ENCODE measurements around the gene GFRA3. TPM values are rescaled to one million over a fixed set of nuclear protein-coding genes. Genes with fewer than 3 reads are reported as not detected.

The GFRA3 gene
- total RNA-seq, 3 donors from 2014 or later = not detected

GRCh38 chr5:138216799-138217198 is 57.6 kb downstream of the GFRA3 start:
- Histone ChIP-seq H3K9me3 (no peaks in the 10 kb centered on the region), H3K27ac (no peak overlapping the region), H3K36me3 (no peaks in the 10 kb centered on the region), H3K27me3 (no peaks in the 10 kb centered on the region), H3K4me3 (no peak overlapping the region), H3K4me1 (peaks cover 0 to 6% of the 10 kb centered on the region in 2 donors)
- intact Hi-C loops (cut with DNase I; ENCODE audit: low total_unique reads) = no loop called here
- TF ChIP-seq CTCF (IDR thresholded peaks at IDR 0.05) (no peak), POLR2A (IDR thresholded peaks at IDR 0.05) (no peak), POLR2AphosphoS5 (IDR thresholded peaks at IDR 0.05) (no peak)
- DNase-seq (ENCODE audit: low spot score in 2 of 2) = no peak

DNA sequence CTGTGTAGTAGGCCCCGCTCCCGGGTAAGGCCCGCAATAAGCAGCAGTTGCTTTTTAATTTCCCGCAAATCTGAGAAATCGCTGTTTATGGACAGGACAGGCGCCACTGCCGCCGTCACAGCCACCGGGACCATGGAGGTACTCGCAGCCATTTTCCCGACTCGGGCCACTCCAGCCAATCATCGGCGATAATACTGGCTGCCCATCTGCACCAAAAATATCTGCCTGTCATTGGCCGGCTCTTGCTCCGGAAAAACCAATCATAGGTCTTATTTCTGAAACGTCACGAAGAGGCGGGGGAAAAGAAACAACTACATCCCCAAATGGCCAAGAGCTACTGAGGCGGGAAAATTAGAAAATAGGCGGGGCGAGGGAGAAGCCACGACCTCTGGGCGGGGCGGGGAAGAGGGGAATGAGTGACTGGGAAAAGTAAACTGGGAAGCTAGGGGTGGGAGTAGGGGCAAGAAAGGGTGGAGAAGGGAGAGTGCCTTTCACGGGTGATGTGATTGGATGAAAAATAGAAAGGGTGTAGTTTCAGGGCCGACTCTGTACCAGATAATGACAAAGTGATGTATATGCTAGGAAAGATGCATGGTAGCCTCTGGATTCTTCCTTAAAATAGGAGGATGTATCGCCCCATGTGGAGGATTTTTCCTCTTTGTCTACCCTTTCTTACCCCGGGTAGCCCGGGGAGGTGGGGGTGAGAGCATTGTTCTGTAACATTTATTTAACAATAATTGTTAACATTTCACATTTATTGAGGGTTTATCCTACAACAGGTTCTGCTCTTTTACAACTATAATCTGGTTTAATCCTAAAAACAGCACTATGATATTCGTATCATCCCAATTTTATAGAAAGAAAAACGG is 61.0 kb downstream of the GFRA3 start, which contains the start of gene CDC23:
Gene CDC23 (minus strand): TSS at position 163 of the 869 bp plus-strand sequence. CDS start 11 bp downstream, at position 152.
- Histone ChIP-seq H3K27me3 (no peaks in the 10 kb centered on the region), H3K27ac (peak within 1 kb of the TSS; percentile 83 to 85), H3K4me1 (peaks cover 0 to 6% of the 10 kb centered on the region in 2 donors), H3K36me3 (no peaks in the 10 kb centered on the region), H3K4me3 (peak within 1 kb of the TSS; percentile 63 to 97 (median 87)), H3K9me3 (no peaks in the 10 kb centered on the region)
- DNase-seq (ENCODE audit: low spot score in 2 of 2) = peak; percentile 90 to 96
- intact Hi-C loops (cut with DNase I; ENCODE audit: low total_unique reads) = no loop called here
- no peak for TF ChIP-seq CTCF (IDR thresholded peaks at IDR 0.05)
- TF ChIP-seq POLR2AphosphoS5 (IDR thresholded peaks at IDR 0.05) = peak; percentile 53 to 91 (median 76)
- peak; percentile 27 for TF ChIP-seq POLR2A (IDR thresholded peaks at IDR 0.05)

DNA sequence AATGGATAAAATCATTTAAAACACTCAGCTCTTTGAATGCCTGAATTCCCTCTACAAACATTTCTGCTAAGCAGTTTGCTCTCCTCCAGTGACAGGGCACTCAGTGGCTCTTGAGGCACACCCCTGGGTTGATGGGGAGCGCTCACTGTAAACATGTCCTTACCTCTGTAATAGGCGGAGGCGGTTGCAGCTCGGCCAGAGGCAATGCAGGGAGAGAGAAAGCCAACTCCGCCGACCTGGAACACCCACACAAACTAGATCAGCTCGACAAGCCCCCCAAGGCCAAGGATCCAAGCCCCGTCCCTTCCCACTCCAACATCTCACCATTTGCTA is 61.6 kb downstream of the GFRA3 start:
- no peaks in the 10 kb centered on the region for H3K36me3 ChIP-seq
- H3K27ac ChIP-seq = peak overlapping the region; percentile 83 to 85
- no peak for DNase-seq (ENCODE audit: low spot score in 2 of 2)
- intact Hi-C loops (cut with DNase I; ENCODE audit: low total_unique reads) = no loop called here
- H3K27me3 ChIP-seq = no peaks in the 10 kb centered on the region
- TF ChIP-seq POLR2A (IDR thresholded peaks at IDR 0.05) = no peak
- no peak for TF ChIP-seq POLR2AphosphoS5 (IDR thresholded peaks at IDR 0.05)
- no peak for TF ChIP-seq CTCF (IDR thresholded peaks at IDR 0.05)
- H3K9me3 ChIP-seq = no peaks in the 10 kb centered on the region
- peak overlapping the region; percentile 63 to 97 (median 87) for H3K4me3 ChIP-seq
- H3K4me1 ChIP-seq = peaks cover 0 to 6% of the 10 kb centered on the region in 2 donors

DNA sequence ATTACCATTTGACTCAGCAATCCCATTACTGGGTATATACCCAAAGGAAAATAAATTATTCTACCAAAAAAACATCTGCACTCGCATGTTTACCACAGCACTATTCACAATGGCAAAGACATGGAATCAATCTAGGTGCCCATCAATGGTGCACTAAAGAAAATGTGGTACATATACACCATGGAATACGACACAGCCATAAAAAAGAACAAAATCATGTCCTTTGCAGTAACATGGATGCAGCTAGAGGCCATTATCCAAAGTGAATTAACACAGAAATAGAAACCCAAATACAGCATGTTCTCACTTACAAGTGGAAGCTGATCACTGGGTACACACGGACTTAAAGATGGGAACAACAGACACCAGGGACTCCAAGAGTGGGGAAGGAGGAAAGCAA is 63.4 kb downstream of the GFRA3 start:
- H3K9me3 ChIP-seq = no peaks in the 10 kb centered on the region
- H3K27ac ChIP-seq = no peak overlapping the region
- intact Hi-C loops (cut with DNase I; ENCODE audit: low total_unique reads) = no loop called here
- no peaks in the 10 kb centered on the region for H3K27me3 ChIP-seq
- H3K36me3 ChIP-seq = peaks cover 4% of the 10 kb centered on the region
- no peak for TF ChIP-seq POLR2AphosphoS5 (IDR thresholded peaks at IDR 0.05)
- TF ChIP-seq POLR2A (IDR thresholded peaks at IDR 0.05) = no peak
- TF ChIP-seq CTCF (IDR thresholded peaks at IDR 0.05) = no peak
- no peak for DNase-seq (ENCODE audit: low spot score in 2 of 2)
- H3K4me1 ChIP-seq = peaks cover 0 to 6% of the 10 kb centered on the region in 2 donors
- no peak overlapping the region for H3K4me3 ChIP-seq

Other genes with a start within 250 kb of the GFRA3 start
- 10 to 100 TPM; 42.7 to 55.8 (median 52.4) TPM for gene FAM13B, start 241.5 kb downstream of the GFRA3 start, total RNA-seq
- not detected for gene WNT8A, start 190.6 kb downstream of the GFRA3 start, total RNA-seq
- gene NME5, start 135.2 kb downstream of the GFRA3 start, total RNA-seq = 1 to 10 TPM; 1.9 to 3.9 (median 2.5) TPM
- 10 to 100 TPM; 28.6 to 90.4 (median 69.5) TPM for gene BRD8, start 96.0 kb downstream of the GFRA3 start, total RNA-seq
- gene KIF20A, start 95.5 kb downstream of the GFRA3 start, total RNA-seq = 1 to 10 TPM in 1 of 3 donors, under 1 TPM in 1, not detected in 1; 0.29 to 2.1 TPM
- gene CDC23, start 61.3 kb downstream of the GFRA3 start, total RNA-seq = 10 to 100 TPM; 15.0 to 31.3 (median 22.0) TPM
- gene CDC25C, start 57.2 kb upstream of the GFRA3 start, total RNA-seq = under 1 TPM in 1 of 3 donors, not detected in 2; 0.64 TPM
- 10 to 100 TPM; 16.6 to 31.0 (median 23.3) TPM for gene FAM53C, start 63.6 kb upstream of the GFRA3 start, total RNA-seq
- 10 to 100 TPM; 61.3 to 85.0 (median 66.5) TPM for gene KDM3B, start 78.1 kb upstream of the GFRA3 start, total RNA-seq
- 1 to 10 TPM in 1 of 3 donors, under 1 TPM in 2; 0.88 to 2.7 (median 0.98) TPM for gene REEP2, start 164.4 kb upstream of the GFRA3 start, total RNA-seq
- 10 to 100 TPM; 11.8 to 61.0 (median 18.4) TPM for gene EGR1, start 190.9 kb upstream of the GFRA3 start, total RNA-seq

All from breast epithelium (tissue), 4 donors.